ENCODE results near the gene RUBCNL. TPM values are rescaled to one million over a fixed set of nuclear protein-coding genes. Genes with fewer than 3 reads are reported as not detected.
A peak's percentile ranks its signal among the peaks of the same experiment; 100 is the strongest.

Gene RUBCNL
- total RNA-seq, 1 experiment from 2014 or later: 16.0 TPM

GRCh38 chr13:46378411-46378810, 8.6 kb downstream of the RUBCNL start:
- BruUV-seq (replicated peaks): no TSS peak
- no peak overlapping the region for H3K4me3 ChIP-seq (ENCODE audit: low read depth, low read length)
- Mint-ChIP-seq H3K9me3 (ENCODE audit: unreplicated experiment) (no peaks in the 10 kb centered on the region), H3K27ac (ENCODE audit: unreplicated experiment) (no peak overlapping the region), H3K4me3 (ENCODE audit: unreplicated experiment) (no peak overlapping the region), H3K4me1 (ENCODE audit: low read depth, unreplicated experiment) (peaks cover 16% of the 10 kb centered on the region), H3K36me3 (ENCODE audit: insufficient read depth, unreplicated experiment) (no peaks in the 10 kb centered on the region), H3K27me3 (ENCODE audit: insufficient read depth, unreplicated experiment) (no peaks in the 10 kb centered on the region)
- intact Hi-C loops (cut with micrococcal nuclease; ENCODE audit: unreplicated experiment): no loop called here
- H3K4me1 ChIP-seq: peaks cover 8% of the 10 kb centered on the region
- no peak for TF ChIP-seq CTCF (IDR thresholded peaks at IDR 0.05; ENCODE audit: insufficient read depth in 1 of 2, low read depth in 1 of 2, low read length in 1 of 2, severe bottlenecking in 1 of 2, unreplicated experiment in 1 of 2)
- H3K9me3 ChIP-seq: no peaks in the 10 kb centered on the region
- CTCF ChIA-PET: no interaction called here
- POLR2A ChIA-PET: no interaction called here
- H3K27me3 ChIP-seq (replicated peaks; ENCODE audit: control insufficient read depth, insufficient read depth, low read length): no peaks in the 10 kb centered on the region
- no peak for DNase-seq
- H3K36me3 ChIP-seq (ENCODE audit: control insufficient read depth, insufficient read depth, low read length): no peaks in the 10 kb centered on the region

GRCh38 chr13:46377554-46377953, 9.5 kb downstream of the RUBCNL start:
- H3K4me3 ChIP-seq (ENCODE audit: low read depth, low read length): no peak overlapping the region
- ChIA-PET POLR2A (no interaction called here), CTCF (no interaction called here)
- H3K27me3 ChIP-seq (replicated peaks; ENCODE audit: control insufficient read depth, insufficient read depth, low read length): no peaks in the 10 kb centered on the region
- intact Hi-C loops (cut with micrococcal nuclease; ENCODE audit: unreplicated experiment): no loop called here
- no peaks in the 10 kb centered on the region for H3K9me3 Mint-ChIP-seq (ENCODE audit: unreplicated experiment)
- peaks cover 13% of the 10 kb centered on the region for H3K4me1 ChIP-seq
- no TSS peak for BruUV-seq (replicated peaks)
- H3K4me1 Mint-ChIP-seq (ENCODE audit: low read depth, unreplicated experiment): peaks cover 16% of the 10 kb centered on the region
- no peak for DNase-seq
- H3K36me3 Mint-ChIP-seq (ENCODE audit: insufficient read depth, unreplicated experiment): no peaks in the 10 kb centered on the region
- no peak overlapping the region for H3K4me3 Mint-ChIP-seq (ENCODE audit: unreplicated experiment)
- no peak overlapping the region for H3K27ac Mint-ChIP-seq (ENCODE audit: unreplicated experiment)
- no peaks in the 10 kb centered on the region for H3K36me3 ChIP-seq (ENCODE audit: control insufficient read depth, insufficient read depth, low read length)
- no peaks in the 10 kb centered on the region for H3K9me3 ChIP-seq
- no peaks in the 10 kb centered on the region for H3K27me3 Mint-ChIP-seq (ENCODE audit: insufficient read depth, unreplicated experiment)
- no peak for TF ChIP-seq CTCF (IDR thresholded peaks at IDR 0.05; ENCODE audit: insufficient read depth in 1 of 2, low read depth in 1 of 2, low read length in 1 of 2, severe bottlenecking in 1 of 2, unreplicated experiment in 1 of 2)

- no peak for TF ChIP-seq CTCF (IDR thresholded peaks at IDR 0.05; ENCODE audit: insufficient read depth in 1 of 2, low read depth in 1 of 2, low read length in 1 of 2, severe bottlenecking in 1 of 2, unreplicated experiment in 1 of 2)
- peaks cover 13% of the 10 kb centered on the region for H3K4me1 ChIP-seq
- ChIA-PET CTCF (no interaction called here), POLR2A (no interaction called here)
- no peaks in the 10 kb centered on the region for H3K9me3 ChIP-seq
- H3K4me3 ChIP-seq (ENCODE audit: low read depth, low read length): no peak overlapping the region
- Mint-ChIP-seq H3K27me3 (ENCODE audit: insufficient read depth, unreplicated experiment) (no peaks in the 10 kb centered on the region), H3K36me3 (ENCODE audit: insufficient read depth, unreplicated experiment) (peaks cover 5% of the 10 kb centered on the region), H3K4me1 (ENCODE audit: low read depth, unreplicated experiment) (peaks cover 16% of the 10 kb centered on the region), H3K27ac (ENCODE audit: unreplicated experiment) (peak overlapping the region; percentile 74), H3K9me3 (ENCODE audit: unreplicated experiment) (no peaks in the 10 kb centered on the region), H3K4me3 (ENCODE audit: unreplicated experiment) (no peak overlapping the region)
- H3K27me3 ChIP-seq (replicated peaks; ENCODE audit: control insufficient read depth, insufficient read depth, low read length): no peaks in the 10 kb centered on the region
- BruUV-seq (replicated peaks): no TSS peak
- H3K36me3 ChIP-seq (ENCODE audit: control insufficient read depth, insufficient read depth, low read length): no peaks in the 10 kb centered on the region
- DNase-seq: no peak
- intact Hi-C loops (cut with micrococcal nuclease; ENCODE audit: unreplicated experiment): no loop called here
These were observed 12.3 kb downstream of the RUBCNL start for GRCh38 chr13:46374710-46375109.
